Hindlimb muscle (tissue), 1 donor: ENCODE results near the gene SLC39A11. TPM values are rescaled to one million over a fixed set of nuclear protein-coding genes. Genes with fewer than 3 reads are reported as not detected.
"Not testable (repeated sequence)": the region's sequence is repeated elsewhere in the genome, so short reads cannot be mapped to it uniquely, and the experiment has no call there.

ENCODE experiments used
- DNase-seq: peaks from one replicate; pipeline ENCODE4 v3.0.0-alpha.2; 2013
- polyA plus RNA-seq: library from polyadenylated mRNA; unstranded; fragments of 120-200 nt; gene quantifications from one replicate; pipeline ENCODE4 v1.2.1, GENCODE V29; 2013; ENCODE audit not compliant: insufficient read length

Gene SLC39A11
- polyA plus RNA-seq, 1 donor, result 9.3 TPM

GRCh38 chr17:72782437-72782836 is 310.1 kb downstream of the SLC39A11 start:
- DNase-seq, result not testable (repeated sequence)

- no peak for DNase-seq
Observed at GRCh38 chr17:72778169-72779151, 314.0 kb downstream of the SLC39A11 start.

- DNase-seq, result no peak
Observed at GRCh38 chr17:72775919-72776318, 316.6 kb downstream of the SLC39A11 start.

- DNase-seq, result no peak
Observed at GRCh38 chr17:72775237-72775636, 317.3 kb downstream of the SLC39A11 start.

GRCh38 chr17:72774236-72774635 is 318.3 kb downstream of the SLC39A11 start:
- DNase-seq, result no peak

GRCh38 chr17:72773225-72773624 is 319.3 kb downstream of the SLC39A11 start:
- DNase-seq, result not testable (repeated sequence)

- DNase-seq, result no peak
Observed at GRCh38 chr17:72772331-72772821, 320.1 kb downstream of the SLC39A11 start.

- DNase-seq, result no peak
Observed at GRCh38 chr17:72771734-72772133, 320.8 kb downstream of the SLC39A11 start.

GRCh38 chr17:72766761-72767356 is 325.6 kb downstream of the SLC39A11 start:
- DNase-seq, result no peak

- DNase-seq, result no peak
Observed at GRCh38 chr17:72765368-72766153, 326.9 kb downstream of the SLC39A11 start.

- DNase-seq, result no peak
Observed at GRCh38 chr17:72764632-72765041, 327.9 kb downstream of the SLC39A11 start.

GRCh38 chr17:72763981-72764380 is 328.5 kb downstream of the SLC39A11 start:
- no peak for DNase-seq

GRCh38 chr17:72761893-72762575 is 330.5 kb downstream of the SLC39A11 start:
- not testable (repeated sequence) for DNase-seq

- DNase-seq, result no peak
Observed at GRCh38 chr17:72761431-72761830, 331.1 kb downstream of the SLC39A11 start.

- DNase-seq, result no peak
Observed at GRCh38 chr17:72760368-72760767, 332.1 kb downstream of the SLC39A11 start.

- DNase-seq, result no peak
Observed at GRCh38 chr17:72759301-72759700, 333.2 kb downstream of the SLC39A11 start.

- DNase-seq, result no peak
Observed at GRCh38 chr17:72756256-72756655, 336.2 kb downstream of the SLC39A11 start.

GRCh38 chr17:72754513-72754912 is 338.0 kb downstream of the SLC39A11 start:
- DNase-seq, result no peak

GRCh38 chr17:72751746-72752145 is 340.7 kb downstream of the SLC39A11 start:
- no peak for DNase-seq

- DNase-seq, result no peak
Observed at GRCh38 chr17:72749119-72749572, 343.3 kb downstream of the SLC39A11 start.

- DNase-seq, result peak; percentile 44
Observed at GRCh38 chr17:72747501-72747900, 345.0 kb downstream of the SLC39A11 start.

GRCh38 chr17:72745241-72745640 is 347.2 kb downstream of the SLC39A11 start:
- DNase-seq, result no peak
